Fibroblast of lung (primary cell): Measurements from ENCODE around the gene PPIP5K2.

Experiments used
- CTCF ChIP-seq, 2 donors: IDR thresholded peaks in 1 of 2; conservative IDR thresholded peaks in 1 of 2; 1 replicate in 1 of 2; 2 replicates in 1 of 2; pipeline ENCODE4 v1.5.1; 2011 to 2012; ENCODE audit warnings: low read length in 2 of 2, control low read depth in 1 of 2, inconsistent platforms in 1 of 2, low read depth in 1 of 2, mild to moderate bottlenecking in 1 of 2
- EZH2 ChIP-seq: IDR thresholded peaks from 2 replicates; pipeline ENCODE4 v1.5.1; 2012; ENCODE audit warnings: low read length, control low read depth, mild to moderate bottlenecking; ENCODE audit errors: missing control alignments

GRCh38 chr5:103247118-103247517, 127.0 kb downstream of the PPIP5K2 start:
- TF ChIP-seq CTCF (conservative IDR thresholded peaks at IDR 0.05 in 1 of 2, IDR thresholded peaks at IDR 0.05 in 1 of 2; ENCODE audit: low read depth in 1 of 2, low read length in 2 of 2), result no peak
- TF ChIP-seq EZH2, result no peak
